ENCODE results near the gene BMP15. TPM values are rescaled to one million over a fixed set of nuclear protein-coding genes. Genes with fewer than 3 reads are reported as not detected.

BMP15 gene
- total RNA-seq, 1 experiment from 2014 or later, result not detected

GRCh38 chrX:50952406-50952805, 41.9 kb downstream of the BMP15 start:
- Mint-ChIP-seq H3K9me3 (peaks cover 18% of the 10 kb centered on the region), H3K36me3 (peaks cover 15% of the 10 kb centered on the region), H3K27ac (no peak overlapping the region), H3K4me3 (no peak overlapping the region), H3K27me3 (ENCODE audit: low read depth) (no peaks in the 10 kb centered on the region; the same call in 1 of the 2 replicates), H3K4me1 (no peaks in the 10 kb centered on the region)
- DNase-seq (ENCODE audit: low spot score), result no peak
- ChIA-PET POLR2A (no interaction called here), CTCF (interaction anchor here (1.0 kb wide), 1 partner anchor 36 kb away, joined by 3 read pairs; no protein-coding TSS in a partner anchor)
- TF ChIP-seq ZNF121 (CRISPR knock-in tag; IDR thresholded peaks at IDR 0.05), result no peak
- no peak for TF ChIP-seq TCF7 (CRISPR knock-in tag; IDR thresholded peaks at IDR 0.05; ENCODE audit: low read depth)
- TF ChIP-seq ATF1 (CRISPR knock-in tag; IDR thresholded peaks at IDR 0.05), result no peak
- no peak for TF ChIP-seq AR (CRISPR knock-in tag; IDR thresholded peaks at IDR 0.05)
- TF ChIP-seq SMAD4 (CRISPR knock-in tag; IDR thresholded peaks at IDR 0.05), result no peak
- TF ChIP-seq CREB1 (CRISPR knock-in tag; IDR thresholded peaks at IDR 0.05), result no peak
- ATAC-seq, result no peak

- POLR2A ChIA-PET, result no interaction called here
- H3K4me1 Mint-ChIP-seq, result no peaks in the 10 kb centered on the region
Measured at GRCh38 chrX:50953832-50954231, 43.3 kb downstream of the BMP15 start.

GRCh38 chrX:50962156-50962555, 51.6 kb downstream of the BMP15 start:
- peak overlapping the region; percentile 83 for H3K27ac Mint-ChIP-seq
- ChIA-PET POLR2A (no interaction called here), CTCF (no interaction called here)
- DNase-seq (ENCODE audit: low spot score), result no peak
- no peak overlapping the region for H3K4me3 Mint-ChIP-seq
- no peaks in the 10 kb centered on the region for H3K36me3 Mint-ChIP-seq
- H3K4me1 Mint-ChIP-seq, result peaks cover 59% of the 10 kb centered on the region
- H3K27me3 Mint-ChIP-seq (ENCODE audit: low read depth), result no peaks in the 10 kb centered on the region
- peaks cover 3% of the 10 kb centered on the region; the same call in 1 of the 2 replicates for H3K9me3 Mint-ChIP-seq
- ATAC-seq, result no peak
- TF ChIP-seq CBFB (CRISPR knock-in tag; IDR thresholded peaks at IDR 0.05; ENCODE audit: low read depth) (no peak), ZBTB21 (CRISPR knock-in tag; IDR thresholded peaks at IDR 0.05; ENCODE audit: borderline replicate concordance) (no peak), ZNF671 (CRISPR knock-in tag; IDR thresholded peaks at IDR 0.05) (no peak), ZNF317 (CRISPR knock-in tag; IDR thresholded peaks at IDR 0.05; ENCODE audit: borderline replicate concordance, low read depth) (no peak), PRDM15 (CRISPR knock-in tag; IDR thresholded peaks at IDR 0.05) (no peak), AR (CRISPR knock-in tag; IDR thresholded peaks at IDR 0.05) (no peak), NFYB (CRISPR knock-in tag; conservative IDR thresholded peaks at IDR 0.05; ENCODE audit: low read depth) (no peak), ATF2 (CRISPR knock-in tag; IDR thresholded peaks at IDR 0.05; ENCODE audit: borderline replicate concordance, low read depth) (no peak), ETV6 (CRISPR knock-in tag; IDR thresholded peaks at IDR 0.05) (no peak), ARID4B (CRISPR knock-in tag; IDR thresholded peaks at IDR 0.05; ENCODE audit: borderline replicate concordance) (no peak), OVOL2 (CRISPR knock-in tag; IDR thresholded peaks at IDR 0.05; ENCODE audit: borderline replicate concordance) (no peak)

More at GRCh38 chrX:50953832-50954231, 43.3 kb downstream of the BMP15 start:
- CTCF ChIA-PET, result no interaction called here
- peaks cover 15% of the 10 kb centered on the region for H3K36me3 Mint-ChIP-seq
- H3K4me3 Mint-ChIP-seq, result no peak overlapping the region
- no peak overlapping the region for H3K27ac Mint-ChIP-seq
- H3K9me3 Mint-ChIP-seq, result peaks cover 18% of the 10 kb centered on the region
- ATAC-seq (no peak), DNase-seq (ENCODE audit: low spot score) (no peak)
- TF ChIP-seq PRRX2 (CRISPR knock-in tag; IDR thresholded peaks at IDR 0.05) (no peak), ZNF317 (CRISPR knock-in tag; IDR thresholded peaks at IDR 0.05; ENCODE audit: borderline replicate concordance, low read depth) (peak; percentile 86)
- no peaks in the 10 kb centered on the region; the same call in 1 of the 2 replicates for H3K27me3 Mint-ChIP-seq (ENCODE audit: low read depth)
